ENCODE data around the gene LMNA.

The LMNA gene

GRCh38 chr1:156162430-156163037 is 48.0 kb downstream of the LMNA start:
- DNase-seq (ENCODE audit: extremely low read depth, low read depth): no peak
- TF ChIP-seq CTCF (IDR thresholded peaks at IDR 0.05; ENCODE audit: low read depth, low read length): no peak

- no peak for DNase-seq (ENCODE audit: extremely low read depth, low read depth)
- no peak for TF ChIP-seq CTCF (IDR thresholded peaks at IDR 0.05; ENCODE audit: low read depth, low read length)
Measured at GRCh38 chr1:156163712-156164111, 49.2 kb downstream of the LMNA start.

- no peak for TF ChIP-seq CTCF (IDR thresholded peaks at IDR 0.05; ENCODE audit: low read depth, low read length)
- no peak for DNase-seq (ENCODE audit: extremely low read depth, low read depth)
Measured at GRCh38 chr1:156164125-156164831, 49.8 kb downstream of the LMNA start.

- no peak for TF ChIP-seq CTCF (IDR thresholded peaks at IDR 0.05; ENCODE audit: low read depth, low read length)
- DNase-seq (ENCODE audit: extremely low read depth, low read depth): no peak
Measured at GRCh38 chr1:156165083-156165482, 50.6 kb downstream of the LMNA start.

GRCh38 chr1:156167536-156167935 is 53.0 kb downstream of the LMNA start:
- TF ChIP-seq CTCF (IDR thresholded peaks at IDR 0.05; ENCODE audit: low read depth, low read length): no peak
- DNase-seq (ENCODE audit: extremely low read depth, low read depth): no peak

GRCh38 chr1:156172696-156173470 is 58.4 kb downstream of the LMNA start:
- TF ChIP-seq CTCF (IDR thresholded peaks at IDR 0.05; ENCODE audit: low read depth, low read length): no peak
- no peak for DNase-seq (ENCODE audit: extremely low read depth, low read depth)
